Fibroblast of skin of back (primary cell): ENCODE measurements around the gene CLDN7.
A peak's percentile ranks its signal among the peaks of the same experiment; 100 is the strongest.

ENCODE experiments used
- DNase-seq: peaks from one replicate; pipeline ENCODE4 v3.0.0-alpha.2; 2013

The CLDN7 gene

GRCh38 chr17:7285679-7286078 is 23.4 kb upstream of the CLDN7 start:
- DNase-seq = no peak

GRCh38 chr17:7284911-7285310 is 22.6 kb upstream of the CLDN7 start:
- no peak for DNase-seq

GRCh38 chr17:7283471-7284216 is 21.4 kb upstream of the CLDN7 start:
- no peak for DNase-seq

GRCh38 chr17:7282752-7283321 is 20.6 kb upstream of the CLDN7 start:
- no peak for DNase-seq

DNA sequence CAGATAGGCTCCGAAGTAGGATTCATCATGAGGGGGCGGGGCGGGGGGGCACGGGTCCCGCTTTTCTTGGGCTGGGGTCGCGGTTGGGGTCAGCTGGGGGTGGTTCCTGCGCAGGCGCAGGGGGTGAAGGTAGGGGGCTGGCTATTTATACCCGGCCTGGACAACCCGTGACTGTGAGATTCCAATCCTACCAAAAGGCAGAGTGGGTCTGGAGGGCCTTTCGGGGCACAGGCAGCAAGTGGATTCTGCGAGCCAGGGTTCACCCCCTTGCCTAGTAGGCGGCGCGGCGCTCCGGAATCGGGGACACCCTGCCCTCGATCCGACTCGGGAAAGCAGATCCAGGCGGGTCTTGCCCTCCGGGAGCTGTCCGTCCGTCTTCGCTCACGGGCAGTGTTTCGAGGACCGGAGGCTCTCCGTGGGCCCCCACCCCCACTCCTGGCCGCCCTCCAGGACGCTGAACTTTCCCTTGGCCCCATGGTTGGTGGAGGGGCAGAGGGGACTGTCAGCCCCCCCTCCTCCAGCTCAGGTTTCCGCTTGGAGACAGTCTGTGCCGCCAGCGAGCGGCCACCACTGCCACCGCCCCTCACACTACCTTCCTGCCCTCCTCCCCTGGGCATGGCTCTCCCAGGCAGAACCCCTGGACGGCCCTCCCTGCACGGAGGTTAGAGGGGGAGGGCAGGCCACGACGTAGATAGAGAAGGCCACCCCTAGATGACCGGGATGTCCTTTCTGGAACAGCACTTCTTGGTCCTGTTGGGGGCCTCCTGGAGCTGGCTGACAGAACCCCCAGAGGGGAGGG is 19.9 kb upstream of the CLDN7 start:
- no peak for DNase-seq

DNA sequence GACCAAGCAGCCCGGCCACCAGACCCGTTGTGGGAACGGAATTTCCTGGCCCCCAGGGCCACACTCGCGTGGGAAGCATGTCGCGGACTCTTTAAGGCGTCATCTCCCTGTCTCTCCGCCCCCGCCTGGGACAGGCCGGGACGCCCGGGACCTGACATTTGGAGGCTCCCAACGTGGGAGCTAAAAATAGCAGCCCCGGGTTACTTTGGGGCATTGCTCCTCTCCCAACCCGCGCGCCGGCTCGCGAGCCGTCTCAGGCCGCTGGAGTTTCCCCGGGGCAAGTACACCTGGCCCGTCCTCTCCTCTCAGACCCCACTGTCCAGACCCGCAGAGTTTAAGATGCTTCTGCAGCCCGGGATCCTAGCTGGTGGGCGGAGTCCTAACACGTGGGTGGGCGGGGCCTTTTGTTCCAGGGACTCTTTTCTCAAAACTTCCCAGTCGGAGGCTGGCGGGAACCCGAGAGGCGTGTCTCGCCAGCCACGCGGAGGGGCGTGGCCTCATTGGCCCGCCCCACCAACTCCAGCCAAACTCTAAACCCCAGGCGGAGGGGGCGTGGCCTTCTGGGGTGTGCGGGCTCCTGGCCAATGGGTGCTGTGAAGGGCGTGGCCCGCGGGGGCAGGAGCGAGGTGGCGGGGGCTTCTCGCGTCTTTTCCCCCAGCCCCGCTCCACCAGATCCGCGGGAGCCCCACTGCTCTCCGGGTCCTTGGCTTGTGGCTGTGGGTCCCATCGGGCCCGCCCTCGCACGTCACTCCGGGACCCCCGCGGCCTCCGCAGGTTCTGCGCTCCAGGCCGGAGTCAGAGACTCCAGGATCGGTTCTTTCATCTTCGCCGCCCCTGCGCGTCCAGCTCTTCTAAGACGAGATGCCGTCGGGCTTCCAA is 19.0 kb upstream of the CLDN7 start, which contains the start of gene SLC2A4:
TSS of gene SLC2A4 (plus strand) at position 645 of the 879 bp plus-strand sequence. CDS start at position 862, 217 bp downstream.
- DNase-seq = peak; percentile 93

DNA sequence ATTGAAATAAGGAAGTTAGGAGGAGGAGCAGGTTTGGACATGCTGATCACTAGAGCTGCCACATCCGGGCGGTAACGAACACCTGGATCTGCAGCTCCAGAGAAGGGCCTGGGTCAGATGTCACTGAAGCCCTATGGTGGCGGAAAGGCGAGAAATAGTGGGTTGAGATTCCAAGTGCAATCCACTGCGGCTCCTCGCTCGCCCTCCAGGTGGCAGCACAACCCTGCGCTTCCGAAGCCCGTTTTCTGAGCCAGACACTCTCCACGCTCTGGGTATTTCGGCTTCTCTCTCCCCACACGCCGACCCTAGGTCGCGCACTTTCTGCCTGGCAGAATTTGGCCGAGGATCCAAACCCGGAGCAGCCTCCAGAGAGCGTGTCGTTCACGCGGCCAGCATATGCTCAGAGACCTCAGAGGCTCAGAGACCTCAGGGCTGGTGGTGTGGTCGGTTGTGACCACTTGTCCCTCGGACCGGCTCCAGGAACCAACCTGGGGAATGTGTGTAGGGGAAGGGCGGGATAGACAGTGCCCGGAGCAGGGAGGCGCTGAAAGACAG is 18.3 kb upstream of the CLDN7 start:
- peak; percentile 76 for DNase-seq

DNA sequence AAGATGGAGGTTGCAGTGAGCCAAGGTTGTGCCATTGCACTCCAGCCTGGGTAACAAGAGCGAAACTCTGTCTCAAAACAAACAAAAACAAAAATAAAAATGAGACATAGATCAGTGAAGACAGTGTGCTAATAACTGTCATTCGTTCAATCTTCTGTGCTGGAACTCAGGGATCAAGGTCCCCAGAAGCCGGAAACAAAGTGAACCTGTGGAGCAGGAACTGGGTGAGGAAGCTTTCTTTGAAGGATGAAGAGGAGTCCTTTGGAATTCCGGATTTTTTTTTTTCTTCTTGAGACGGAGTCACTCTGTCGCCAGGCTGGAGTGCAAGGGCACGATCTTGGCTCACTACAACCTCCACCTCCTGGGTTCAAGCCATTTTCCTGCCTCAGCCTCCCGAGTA is 17.2 kb upstream of the CLDN7 start:
- no peak for DNase-seq

- DNase-seq = peak; percentile 35
These were observed 4.5 kb upstream of the CLDN7 start for GRCh38 chr17:7266784-7267183.

- no peak for DNase-seq
These were observed 1.5 kb upstream of the CLDN7 start for GRCh38 chr17:7263801-7264078.

- no peak for DNase-seq
These were observed 890 bp upstream of the CLDN7 start for GRCh38 chr17:7262935-7263800.

DNA sequence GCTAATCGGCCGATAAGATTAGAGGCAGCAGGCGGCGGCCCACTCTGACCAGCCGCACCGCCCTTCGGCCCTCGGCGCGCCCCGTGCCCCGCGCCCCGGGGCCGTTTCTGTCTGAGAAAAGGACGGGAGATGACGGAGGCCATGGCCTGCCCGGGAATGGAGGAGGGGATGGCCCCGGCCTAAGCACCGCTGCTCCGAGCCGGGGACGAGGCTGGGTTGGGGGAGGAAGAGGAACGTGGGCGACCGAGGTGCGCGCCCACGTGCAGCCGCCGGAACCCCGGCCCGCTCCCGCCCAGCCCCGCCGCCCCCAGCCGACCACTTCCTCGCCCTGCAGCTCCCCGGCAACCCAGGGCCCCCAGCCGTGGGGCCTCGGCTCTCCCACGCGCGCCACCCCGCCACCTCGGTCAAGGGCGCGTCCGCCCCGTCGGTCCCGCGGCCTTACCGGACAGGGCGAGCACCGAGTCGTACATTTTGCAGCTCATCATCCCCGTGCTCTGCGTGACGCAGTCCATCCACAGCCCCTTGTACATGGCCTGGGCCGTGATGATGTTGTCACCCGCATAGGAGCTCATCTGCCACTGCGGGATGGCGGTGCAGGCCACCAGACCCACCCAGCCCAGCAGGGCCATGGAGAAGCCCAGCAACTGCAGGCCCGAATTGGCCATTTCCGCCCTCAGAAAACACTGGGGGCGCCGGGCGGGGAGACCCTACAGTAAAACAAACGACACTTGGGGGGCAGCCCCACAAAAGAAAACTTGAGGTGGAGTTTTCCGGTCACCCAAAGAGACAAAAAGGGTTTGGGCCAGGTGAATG is 693 bp downstream of the CLDN7 start:
- DNase-seq = no peak

DNA sequence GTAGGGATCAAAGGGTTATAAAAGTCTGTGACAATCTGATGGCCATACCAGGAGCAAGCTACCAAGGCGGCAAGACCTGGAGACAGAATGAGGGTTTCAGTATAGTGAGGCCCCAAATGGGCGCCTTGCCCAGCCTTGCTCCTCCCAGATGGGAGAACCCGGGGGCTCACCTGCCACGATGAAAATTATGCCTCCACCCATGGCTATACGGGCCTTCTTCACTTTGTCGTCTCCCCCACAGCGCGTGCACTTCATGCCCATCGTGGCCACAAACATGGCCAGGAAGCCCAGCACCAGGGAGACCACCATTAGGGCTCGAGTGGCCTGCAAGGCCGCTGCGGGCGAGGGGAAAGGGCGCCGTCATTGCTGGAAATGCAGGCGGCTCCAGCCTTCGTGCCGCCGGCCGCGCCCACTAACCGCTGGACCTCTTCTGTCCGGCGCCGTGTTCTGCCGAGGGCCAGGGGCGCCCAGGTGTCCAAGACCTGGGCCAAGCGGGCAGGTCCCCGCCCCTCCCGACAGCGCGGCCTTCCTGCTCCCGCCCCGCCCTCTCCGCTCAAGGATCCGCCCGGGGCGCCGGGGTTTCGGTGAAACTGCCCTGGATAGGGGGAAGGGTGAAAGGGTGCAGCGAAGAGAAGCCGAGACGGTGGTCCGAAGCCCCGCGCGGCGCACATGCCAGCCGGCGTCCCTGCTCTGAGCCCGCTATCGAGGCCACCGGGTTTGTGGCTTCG is 1.5 kb downstream of the CLDN7 start:
- DNase-seq = no peak

DNA sequence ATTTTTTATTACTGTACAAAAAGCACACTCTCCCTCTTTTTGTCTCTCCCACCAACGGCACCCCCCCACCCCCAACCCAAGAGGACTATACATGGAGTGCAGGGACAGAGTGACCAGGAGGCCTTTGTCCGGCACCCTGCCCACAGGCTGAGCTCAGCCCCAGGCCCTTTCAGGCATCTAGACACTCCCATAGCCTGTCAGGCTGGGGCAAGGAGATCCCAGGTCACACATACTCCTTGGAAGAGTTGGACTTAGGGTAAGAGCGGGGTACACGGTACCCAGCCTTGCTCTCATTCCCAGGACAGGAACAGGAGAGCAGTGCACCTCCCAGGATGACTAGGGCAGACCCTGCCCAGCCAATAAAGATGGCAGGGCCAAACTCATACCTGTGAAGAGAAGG is 2.1 kb downstream of the CLDN7 start:
- no peak for DNase-seq

- no peak for DNase-seq
These were observed 2.8 kb downstream of the CLDN7 start for GRCh38 chr17:7259555-7259889.

DNA sequence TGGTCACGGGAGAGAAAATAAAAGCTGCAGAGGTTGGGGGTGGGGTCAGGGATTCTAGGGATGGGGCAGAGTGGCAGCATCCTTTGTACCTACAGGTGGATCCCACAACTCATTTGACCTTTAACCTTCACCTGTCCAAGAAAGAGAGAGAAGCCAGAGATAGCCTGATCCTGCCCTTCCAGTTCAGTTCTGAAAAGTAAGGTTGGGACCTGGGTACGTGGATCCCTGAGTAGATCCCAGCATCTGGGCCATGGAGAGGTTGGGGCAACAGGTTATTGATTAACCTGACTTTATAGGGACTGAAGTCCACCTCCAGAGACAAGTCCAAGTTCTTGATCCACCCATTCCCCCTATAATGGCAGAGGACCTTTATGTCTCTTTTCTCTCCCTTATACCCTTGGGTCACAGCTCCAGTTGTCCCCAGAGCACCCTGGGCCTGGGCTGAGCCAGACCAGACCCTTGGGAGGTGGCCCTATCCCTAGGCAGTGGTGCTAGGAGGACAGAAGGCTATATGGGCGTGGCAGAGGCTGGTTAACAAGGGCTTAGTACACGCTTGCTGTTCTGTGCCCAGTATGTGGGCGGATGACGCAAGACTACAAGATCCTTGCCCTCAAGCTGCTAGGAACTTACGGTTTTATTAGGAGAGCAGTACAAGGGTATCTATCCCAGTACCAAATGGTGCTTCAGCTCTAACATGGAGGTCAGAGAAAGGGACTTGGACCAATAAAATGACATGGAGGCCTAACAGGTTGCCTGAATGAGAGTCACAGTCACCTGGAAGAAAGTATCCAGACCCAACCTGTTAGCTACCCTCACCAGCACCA is 3.3 kb downstream of the CLDN7 start:
- DNase-seq = no peak

GRCh38 chr17:7256766-7257456 is 5.4 kb downstream of the CLDN7 start:
- DNase-seq = no peak

DNA sequence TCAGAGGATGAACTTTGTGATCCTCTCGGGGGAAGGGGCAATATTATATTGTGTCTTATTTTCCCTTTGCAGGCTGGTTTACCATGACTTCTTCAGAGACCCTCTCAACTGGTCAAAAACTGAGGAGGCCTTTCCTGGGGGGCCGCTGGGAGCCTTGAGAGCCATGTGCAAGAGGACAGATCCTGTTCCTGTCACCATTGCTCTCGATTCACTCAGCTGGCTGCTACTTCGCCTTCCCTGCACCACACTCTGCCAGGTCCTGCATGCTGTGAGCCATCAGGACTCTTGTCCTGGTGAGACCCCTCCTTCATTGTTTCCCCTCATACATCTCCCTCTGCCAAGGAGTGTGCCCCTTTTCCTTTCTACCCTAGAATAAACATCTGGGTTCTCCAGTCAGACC is 7.8 kb downstream of the CLDN7 start:
- DNase-seq = no peak
